Left lung (tissue), 10 donors: ENCODE data around the gene VMP1. TPM values are rescaled to one million over a fixed set of nuclear protein-coding genes. Genes with fewer than 3 reads are reported as not detected.
"Not testable (repeated sequence)": the region's sequence is repeated elsewhere in the genome, so short reads cannot be mapped to it uniquely, and the experiment has no call there.

ENCODE experiments used
- ATAC-seq: fragments of 200-7000 bp; cut with Tn5 transposase; one replicate; pipeline ENCODE4 v1.9.1; 2020; ENCODE audit warnings: moderate library complexity
- DNase-seq, 4 donors: peaks; one replicate each; pipeline ENCODE4 v3.0.0-alpha.2; 2013 to 2020
- H3K27ac ChIP-seq, 2 donors: fragments of 200-600 bp; sonication (generic) in 1 of 2; one replicate each; pipeline versions ENCODE4 v1.5.0 to v1.8.0; 2020 to 2021
- H3K27me3 ChIP-seq, 2 donors: fragments of 200-600 bp; sonication (generic) in 1 of 2; one replicate each; pipeline versions ENCODE4 v1.5.0 to v1.8.0; 2020 to 2021
- H3K36me3 ChIP-seq, 2 donors: fragments of 200-600 bp; sonication (generic) in 1 of 2; one replicate each; pipeline versions ENCODE4 v1.5.0 to v1.8.0; 2020 to 2021
- H3K4me1 ChIP-seq, 2 donors: fragments of 200-600 bp; one replicate each; pipeline ENCODE4 v1.8.0; 2021
- H3K4me3 ChIP-seq, 2 donors: fragments of 200-600 bp; sonication (generic) in 1 of 2; one replicate each; pipeline versions ENCODE4 v1.5.0 to v1.8.0; 2020 to 2021; ENCODE audit warnings: mild to moderate bottlenecking in 1 of 2
- H3K9me3 ChIP-seq, 2 donors: fragments of 200-600 bp; sonication (generic) in 1 of 2; one replicate each; pipeline versions ENCODE4 v1.5.0 to v1.8.0; 2020 to 2021
- intact Hi-C, 2 donors: fragments of 100-400 bp; cut with DNase I; formaldehyde crosslinking; loops; one replicate each; pipeline versions ENCODE4 v1.11.2 to v1.14.2; 2022
- polyA plus RNA-seq, 6 donors: library from polyadenylated mRNA; unstranded; fragments of 120-200 nt; gene quantifications; one replicate each; pipeline ENCODE4 v1.2.1, GENCODE V29; 2013; ENCODE audit not compliant: insufficient read length in 6 of 6
- total RNA-seq, 2 donors: library from RNA; stranded (reverse); fragmentation: NEBNext Ultra II Directional; extraction: Animal tissue kit (Norgen Biotek cat#: 25700); gene quantifications; one replicate each; pipeline ENCODE4 v1.2.1, GENCODE V29; 2021
- TF ChIP-seq, protein P1 (sequence below), 2 donors: fragments of 200-600 bp; sonication (generic) in 1 of 2; IDR thresholded peaks; one replicate each; pipeline versions ENCODE4 v1.5.0 to v1.8.0; 2021; ENCODE audit warnings: antibody characterized with exemption in 2 of 2
- donor health status: DM: no; HTN: yes; CAD: no.
- donor health status: DM: no; HTN: no; CAD: no.

Gene VMP1
- total and polyA plus RNA-seq, 8 donors: 98.2 to 343 (median 127) TPM

GRCh38 chr17:59839651-59840328, 132.3 kb downstream of the VMP1 start:
- TF ChIP-seq, protein P1, sequence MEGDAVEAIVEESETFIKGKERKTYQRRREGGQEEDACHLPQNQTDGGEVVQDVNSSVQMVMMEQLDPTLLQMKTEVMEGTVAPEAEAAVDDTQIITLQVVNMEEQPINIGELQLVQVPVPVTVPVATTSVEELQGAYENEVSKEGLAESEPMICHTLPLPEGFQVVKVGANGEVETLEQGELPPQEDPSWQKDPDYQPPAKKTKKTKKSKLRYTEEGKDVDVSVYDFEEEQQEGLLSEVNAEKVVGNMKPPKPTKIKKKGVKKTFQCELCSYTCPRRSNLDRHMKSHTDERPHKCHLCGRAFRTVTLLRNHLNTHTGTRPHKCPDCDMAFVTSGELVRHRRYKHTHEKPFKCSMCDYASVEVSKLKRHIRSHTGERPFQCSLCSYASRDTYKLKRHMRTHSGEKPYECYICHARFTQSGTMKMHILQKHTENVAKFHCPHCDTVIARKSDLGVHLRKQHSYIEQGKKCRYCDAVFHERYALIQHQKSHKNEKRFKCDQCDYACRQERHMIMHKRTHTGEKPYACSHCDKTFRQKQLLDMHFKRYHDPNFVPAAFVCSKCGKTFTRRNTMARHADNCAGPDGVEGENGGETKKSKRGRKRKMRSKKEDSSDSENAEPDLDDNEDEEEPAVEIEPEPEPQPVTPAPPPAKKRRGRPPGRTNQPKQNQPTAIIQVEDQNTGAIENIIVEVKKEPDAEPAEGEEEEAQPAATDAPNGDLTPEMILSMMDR (IDR thresholded peaks at IDR 0.05): no peak
- ATAC-seq (no peak), DNase-seq (no peak)
- Histone ChIP-seq H3K27me3 (no peaks in the 10 kb centered on the region), H3K27ac (peak overlapping the region; percentile 96 to 99), H3K4me3 (peak overlapping the region; percentile 49 to 63), H3K36me3 (peaks cover 0 to 42% of the 10 kb centered on the region in 2 donors), H3K4me1 (peaks cover 9 to 37% of the 10 kb centered on the region in 2 donors), H3K9me3 (no peaks in the 10 kb centered on the region)
- intact Hi-C loops: no loop called here

GRCh38 chr17:59840329-59841090, 133.1 kb downstream of the VMP1 start:
- peak overlapping the region; percentile 49 to 63 for H3K4me3 ChIP-seq
- peak overlapping the region; percentile 96 to 99 for H3K27ac ChIP-seq
- no peaks in the 10 kb centered on the region for H3K9me3 ChIP-seq
- H3K27me3 ChIP-seq: no peaks in the 10 kb centered on the region
- ATAC-seq: no peak
- TF ChIP-seq, protein P1 (IDR thresholded peaks at IDR 0.05): no peak
- H3K36me3 ChIP-seq: peaks cover 0 to 42% of the 10 kb centered on the region in 2 donors
- no peak for DNase-seq
- intact Hi-C loops: no loop called here
- peaks cover 16 to 44% of the 10 kb centered on the region in 2 donors for H3K4me1 ChIP-seq

DNA sequence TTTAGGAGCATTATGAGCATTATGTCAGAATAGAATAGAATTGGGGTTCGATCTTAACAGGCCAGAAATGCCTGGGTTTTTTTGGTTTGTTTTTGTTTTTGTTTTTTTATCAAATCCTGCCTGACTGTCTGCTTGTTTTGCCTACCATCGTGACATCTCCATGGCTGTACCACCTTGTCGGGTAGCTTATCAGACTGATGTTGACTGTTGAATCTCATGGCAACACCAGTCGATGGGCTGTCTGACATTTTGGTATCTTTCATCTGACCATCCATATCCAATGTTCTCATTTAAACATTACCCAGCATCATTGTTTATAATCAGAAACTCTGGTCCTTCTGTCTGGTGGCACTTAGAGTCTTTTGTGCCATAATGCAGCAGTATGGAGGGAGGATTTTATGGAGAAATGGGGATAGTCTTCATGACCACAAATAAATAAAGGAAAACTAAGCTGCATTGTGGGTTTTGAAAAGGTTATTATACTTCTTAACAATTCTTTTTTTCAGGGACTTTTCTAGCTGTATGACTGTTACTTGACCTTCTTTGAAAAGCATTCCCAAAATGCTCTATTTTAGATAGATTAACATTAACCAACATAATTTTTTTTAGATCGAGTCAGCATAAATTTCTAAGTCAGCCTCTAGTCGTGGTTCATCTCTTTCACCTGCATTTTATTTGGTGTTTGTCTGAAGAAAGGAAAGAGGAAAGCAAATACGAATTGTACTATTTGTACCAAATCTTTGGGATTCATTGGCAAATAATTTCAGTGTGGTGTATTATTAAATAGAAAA, 133.8 kb downstream of the VMP1 start:
- peak in 1 of 4 donors; percentile 12 for DNase-seq
- H3K27me3 ChIP-seq, H3K9me3 ChIP-seq, ATAC-seq, intact Hi-C loops: not testable (repeated sequence)
- Histone ChIP-seq H3K4me1 (peaks cover 20 to 45% of the 10 kb centered on the region in 2 donors), H3K4me3 (peak overlapping the region; percentile 49 to 63), H3K36me3 (peaks cover 0 to 42% of the 10 kb centered on the region in 2 donors), H3K27ac (peak overlapping the region; percentile 96 to 99)

GRCh38 chr17:59841882-59842263, 134.4 kb downstream of the VMP1 start:
- H3K27ac ChIP-seq: peak overlapping the region; percentile 96 to 99
- H3K4me1 ChIP-seq: peaks cover 23 to 45% of the 10 kb centered on the region in 2 donors
- intact Hi-C loops, ATAC-seq, H3K27me3 ChIP-seq, H3K9me3 ChIP-seq: not testable (repeated sequence)
- peaks cover 0 to 42% of the 10 kb centered on the region in 2 donors for H3K36me3 ChIP-seq
- DNase-seq: peak in 1 of 4 donors; percentile 30
- H3K4me3 ChIP-seq: peak overlapping the region; percentile 49 to 63

- Histone ChIP-seq H3K4me3 (peak overlapping the region in 1 of 2 donors; percentile 63), H3K4me1 (peaks cover 29 to 52% of the 10 kb centered on the region in 2 donors), H3K27ac (peak overlapping the region; percentile 96 to 99)
Observed at GRCh38 chr17:59842901-59843652, 135.6 kb downstream of the VMP1 start.

More at GRCh38 chr17:59842901-59843652, 135.6 kb downstream of the VMP1 start:
- DNase-seq (peak in 1 of 4 donors; percentile 88), ATAC-seq (peak; percentile 25)
- intact Hi-C loops: no loop called here
- H3K9me3 ChIP-seq: no peaks in the 10 kb centered on the region
- H3K27me3 ChIP-seq: no peaks in the 10 kb centered on the region
- TF ChIP-seq, protein P1 (IDR thresholded peaks at IDR 0.05): no peak
- H3K36me3 ChIP-seq: peaks cover 0 to 42% of the 10 kb centered on the region in 2 donors
